DMS53 treated with DMSO at 0.1 percent for 48 hours (cell line): ENCODE measurements around the gene NCOA1.

Source experiments
- DNase-seq: peaks from one replicate; lab custom pipeline; 2025; ENCODE audit not compliant: unreplicated experiment; lab: John Stamatoyannopoulos, UW

The NCOA1 gene

DNA sequence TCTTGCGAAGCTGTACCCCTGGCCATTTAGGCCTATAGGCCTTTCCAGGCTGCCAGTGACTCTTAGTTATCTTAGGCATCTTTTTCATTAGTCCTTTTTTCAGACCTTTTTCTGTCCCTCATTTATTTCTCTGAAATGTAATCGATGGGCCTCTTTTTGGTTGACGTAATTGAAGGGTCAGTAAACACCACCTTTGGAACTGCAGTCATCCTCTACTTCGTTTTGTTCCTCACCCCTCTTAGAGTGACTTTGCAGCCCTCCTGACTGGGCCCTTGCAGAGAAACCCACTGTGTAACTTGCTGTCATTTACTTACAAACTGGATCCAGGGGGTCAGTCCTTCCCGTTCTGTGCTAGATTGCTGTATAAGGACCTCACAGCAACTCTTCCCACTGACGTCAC is 325.4 kb downstream of the NCOA1 start:
- no peak for DNase-seq

DNA sequence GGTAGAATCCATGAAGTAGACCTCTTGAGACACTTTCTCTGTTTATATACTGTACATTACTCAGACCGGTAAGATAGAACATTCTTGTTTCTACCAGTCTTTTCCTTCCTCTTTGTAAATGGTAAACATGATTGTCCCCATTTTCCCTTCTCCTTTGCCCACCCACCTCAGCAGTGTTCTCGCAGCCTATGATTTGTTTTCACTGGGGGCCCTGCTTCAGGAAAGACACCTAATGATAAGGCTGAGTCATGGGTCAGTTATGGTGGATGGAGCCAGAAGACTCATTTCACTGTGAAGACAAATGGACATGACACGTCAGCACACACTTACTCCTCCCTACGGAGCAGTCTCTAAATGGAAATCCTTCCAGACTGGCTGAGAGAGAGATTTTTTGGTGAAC is 325.8 kb downstream of the NCOA1 start:
- no peak for DNase-seq

DNA sequence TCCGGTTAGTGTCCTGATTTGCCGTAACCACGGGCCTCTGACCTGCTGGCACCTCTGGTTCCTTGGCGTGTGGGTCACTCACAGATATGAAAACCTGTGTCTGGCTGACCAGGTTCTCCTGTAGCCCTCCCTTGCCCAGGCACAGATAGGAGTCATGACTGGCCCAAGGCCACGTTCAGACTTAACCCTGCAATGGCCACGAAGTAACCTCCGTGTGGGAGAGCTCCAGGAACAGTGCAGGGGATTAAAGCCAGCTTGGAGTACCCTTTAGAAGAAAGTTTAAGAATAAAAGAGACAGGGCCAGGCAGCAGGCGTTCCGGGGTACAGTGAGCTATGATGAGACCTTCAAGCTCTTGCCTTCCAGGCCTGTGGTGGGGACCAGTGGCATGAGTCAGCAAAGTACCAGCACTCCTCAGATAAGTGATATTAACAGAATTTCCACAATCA is 327.7 kb downstream of the NCOA1 start:
- DNase-seq = no peak

DNA sequence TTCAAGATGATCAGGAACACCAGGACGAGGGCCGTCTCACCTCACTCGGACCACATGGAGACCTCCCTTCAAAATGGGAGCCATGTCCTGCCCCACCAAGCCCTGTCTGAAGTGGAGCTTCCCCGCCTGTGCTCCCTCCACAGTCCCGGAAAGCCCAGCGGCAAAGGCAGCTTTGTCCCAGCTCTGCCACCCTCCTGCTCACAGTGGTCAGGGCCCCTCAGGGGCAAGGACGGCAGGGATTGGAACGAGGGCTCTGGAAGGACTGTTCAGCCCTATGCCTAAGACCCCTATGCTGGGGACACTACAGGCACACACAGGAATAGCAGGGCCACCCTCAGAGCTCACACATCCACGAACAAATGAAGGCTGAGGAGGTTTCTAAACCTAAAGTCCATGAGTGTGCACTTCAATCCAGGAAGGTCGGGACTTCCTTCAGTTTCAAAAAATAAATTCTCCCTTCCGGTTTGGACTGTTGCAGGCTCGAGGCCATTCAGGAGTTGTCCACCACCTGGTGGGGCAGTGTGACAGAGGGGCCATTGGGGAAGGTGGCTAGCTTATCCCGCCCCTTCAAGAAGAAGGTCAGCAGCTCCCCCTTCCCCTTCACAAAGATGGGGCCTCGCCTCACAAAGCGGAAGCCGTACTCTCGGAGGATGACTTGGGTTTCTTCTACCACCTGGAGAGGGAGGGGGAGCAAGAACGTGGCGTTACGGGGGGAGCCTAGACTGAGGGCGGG is 328.6 kb downstream of the NCOA1 start:
- no peak for DNase-seq

DNA sequence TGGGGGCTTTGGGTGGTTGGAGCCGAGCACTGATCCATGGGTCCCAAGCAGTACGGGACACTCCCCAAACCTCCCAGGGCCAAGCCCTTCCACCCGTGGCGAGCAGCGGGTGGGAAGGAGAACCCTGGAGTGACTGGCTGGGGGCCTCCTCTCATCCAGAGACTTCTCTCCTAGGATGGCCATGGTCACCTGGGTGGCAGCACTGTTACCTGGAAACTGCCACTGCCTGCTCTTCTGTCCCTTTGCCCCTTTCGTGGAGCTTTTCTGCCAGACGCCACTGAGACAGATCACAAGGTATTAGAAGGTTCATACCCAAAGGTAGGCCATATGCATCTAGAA is 329.1 kb downstream of the NCOA1 start:
- no peak for DNase-seq
